ENCODE data around the gene SMIM35.

DNA sequence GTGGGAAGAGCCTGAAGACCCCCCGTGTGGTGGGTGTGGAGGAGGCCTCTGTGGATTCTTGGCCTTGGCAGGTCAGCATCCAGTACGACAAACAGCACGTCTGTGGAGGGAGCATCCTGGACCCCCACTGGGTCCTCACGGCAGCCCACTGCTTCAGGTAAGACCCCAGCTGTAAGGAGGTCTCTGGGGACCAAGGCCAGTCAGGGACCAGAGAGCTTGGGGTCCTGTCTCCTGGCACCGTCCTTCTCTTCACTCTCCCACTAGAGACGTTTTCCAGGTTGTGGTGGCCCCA lies 24.9 kb upstream of the SMIM35 start:
- TF ChIP-seq CTCF (IDR thresholded peaks at IDR 0.05; ENCODE audit: low read depth, low read length) (no peak), EZH2phosphoT487 (IDR thresholded peaks at IDR 0.05; ENCODE audit: low read depth) (no peak)
